Mesothelial cell of epicardium (in vitro differentiated cells): ENCODE data around the gene ADD1. TPM values are rescaled to one million over a fixed set of nuclear protein-coding genes. Genes with fewer than 3 reads are reported as not detected.

Experiments
- DNase-seq, 2 experiments: peaks; one replicate each; pipeline ENCODE4 v3.0.0; 2021; ENCODE audit warnings: low spot score in 2 of 2; ENCODE audit not compliant: unreplicated experiment in 2 of 2
- H3K27ac Mint-ChIP-seq: 2 replicates; pipeline ENCODE4 v1.8.0; 2021; ENCODE audit warnings: mixed read lengths
- H3K27me3 Mint-ChIP-seq: 2 replicates; pipeline ENCODE4 v1.8.0; 2021; ENCODE audit warnings: low read depth, mixed read lengths
- H3K36me3 Mint-ChIP-seq: 2 replicates; pipeline ENCODE4 v1.8.0; 2021; ENCODE audit warnings: mixed read lengths
- H3K4me1 Mint-ChIP-seq: 2 replicates; pipeline ENCODE4 v1.8.0; 2021; ENCODE audit warnings: mixed read lengths
- H3K4me3 Mint-ChIP-seq: 2 replicates; pipeline ENCODE4 v1.8.0; 2021; ENCODE audit warnings: mild to moderate bottlenecking, moderate library complexity, mixed read lengths
- H3K9me3 Mint-ChIP-seq: 2 replicates; pipeline ENCODE4 v1.8.0; 2021; ENCODE audit warnings: mixed read lengths
- CTCF ChIP-seq: fragments of 200-600 bp; sonication (generic); IDR thresholded peaks from one replicate; pipeline ENCODE4 v1.5.0; 2021; ENCODE audit warnings: antibody characterized with exemption; ENCODE audit not compliant: unreplicated experiment
- total RNA-seq: library from RNA; stranded (reverse); gene quantifications from 3 replicates; pipeline ENCODE4 v1.2.1, GENCODE V29; 2021

ADD1 gene
- total RNA-seq, 1 donor from 2014 or later, result 297 TPM

- Mint-ChIP-seq H3K9me3 (no peaks in the 10 kb centered on the region), H3K27ac (peak overlapping the region; percentile 90), H3K4me3 (peak overlapping the region; percentile 80), H3K27me3 (no peaks in the 10 kb centered on the region), H3K4me1 (peaks cover 29% of the 10 kb centered on the region), H3K36me3 (peaks cover 7% of the 10 kb centered on the region)
- peak in 1 of 2 experiments; percentile 20 for DNase-seq
- TF ChIP-seq CTCF, result no peak
Observed at GRCh38 chr4:2933566-2934076, 90.0 kb downstream of the ADD1 start.

GRCh38 chr4:2934077-2934812 lies 90.6 kb downstream of the ADD1 start:
- peaks cover 8% of the 10 kb centered on the region for H3K36me3 Mint-ChIP-seq
- H3K27ac Mint-ChIP-seq, result no peak overlapping the region
- no peak for TF ChIP-seq CTCF
- peak overlapping the region; percentile 80 for H3K4me3 Mint-ChIP-seq
- H3K4me1 Mint-ChIP-seq, result peaks cover 29% of the 10 kb centered on the region
- peak; percentile 35 to 59 for DNase-seq
- no peaks in the 10 kb centered on the region for H3K9me3 Mint-ChIP-seq
- no peaks in the 10 kb centered on the region for H3K27me3 Mint-ChIP-seq

GRCh38 chr4:2934813-2935761 lies 91.4 kb downstream of the ADD1 start:
- DNase-seq, result peak; percentile 99
- TF ChIP-seq CTCF, result no peak
- peaks cover 8% of the 10 kb centered on the region for H3K36me3 Mint-ChIP-seq
- no peaks in the 10 kb centered on the region for H3K9me3 Mint-ChIP-seq
- peak overlapping the region; percentile 78 for H3K4me3 Mint-ChIP-seq
- H3K27me3 Mint-ChIP-seq, result no peaks in the 10 kb centered on the region
- H3K27ac Mint-ChIP-seq, result peak overlapping the region; percentile 88
- H3K4me1 Mint-ChIP-seq, result peaks cover 29% of the 10 kb centered on the region

- TF ChIP-seq CTCF, result no peak
- peaks cover 29% of the 10 kb centered on the region for H3K4me1 Mint-ChIP-seq
- no peaks in the 10 kb centered on the region for H3K27me3 Mint-ChIP-seq
- no peaks in the 10 kb centered on the region for H3K9me3 Mint-ChIP-seq
- peak overlapping the region; percentile 88 for H3K27ac Mint-ChIP-seq
- H3K4me3 Mint-ChIP-seq, result peak overlapping the region; percentile 78
- H3K36me3 Mint-ChIP-seq, result peaks cover 8% of the 10 kb centered on the region
- DNase-seq, result peak in 1 of 2 experiments; percentile 12
Observed at GRCh38 chr4:2935762-2936743, 92.4 kb downstream of the ADD1 start.

GRCh38 chr4:2936773-2937145 lies 93.1 kb downstream of the ADD1 start:
- TF ChIP-seq CTCF, result no peak
- Mint-ChIP-seq H3K27ac (peak overlapping the region; percentile 70), H3K4me1 (peaks cover 29% of the 10 kb centered on the region), H3K27me3 (no peaks in the 10 kb centered on the region), H3K9me3 (no peaks in the 10 kb centered on the region), H3K4me3 (peak overlapping the region; percentile 78), H3K36me3 (peaks cover 8% of the 10 kb centered on the region)
- DNase-seq, result peak in 1 of 2 experiments; percentile 5
